Pancreas (tissue), 10 donors: Measurements from ENCODE around the gene LSM11. TPM values are rescaled to one million over a fixed set of nuclear protein-coding genes. Genes with fewer than 3 reads are reported as not detected.

Experiments
- ATAC-seq, 4 donors: fragments of 200-7000 bp; cut with Tn5 transposase; one replicate each; pipeline versions ENCODE4 v1.8.0 to v1.9.1; 2020; ENCODE audit warnings: mild to moderate bottlenecking in 4 of 4, moderate library complexity in 4 of 4
- DNase-seq, 6 donors: peaks; one replicate each; pipeline ENCODE4 v3.0.0-alpha.2; 2020
- FAIRE-seq: peaks from 2 replicates; lab custom pipeline; 2012; peaks lifted over from hg19 to GRCh38; lab: Jason Lieb, UNC
- H3K27ac ChIP-seq, 4 donors: fragments of 200-600 bp; sonication (generic); 1 replicate in 3 of 4; 2 replicates in 1 of 4; pipeline versions ENCODE4 v1.5.0 to v1.8.0; 2020
- H3K27me3 ChIP-seq, 4 donors: fragments of 200-600 bp; one replicate each; pipeline ENCODE4 v1.8.0; 2021
- H3K36me3 ChIP-seq, 3 donors: fragments of 200-600 bp; sonication (generic) in 1 of 3; one replicate each; pipeline versions ENCODE4 v1.5.0 to v1.8.0; 2020 to 2021
- H3K4me1 ChIP-seq, 3 donors: fragments of 200-600 bp; one replicate each; pipeline ENCODE4 v1.8.0; 2021
- H3K4me3 ChIP-seq, 4 donors: fragments of 200-600 bp; sonication (generic) in 2 of 4; one replicate each; pipeline versions ENCODE4 v1.5.0 to v1.8.0; 2020 to 2021
- H3K9me3 ChIP-seq, 4 donors: fragments of 200-600 bp; one replicate each; pipeline ENCODE4 v1.8.0; 2021
- WGBS, 2 donors: extraction: QIAGEN DNeasy Blood & Tissue Kit; methylation state at CpG; one replicate each; pipeline ENCODE4 v1.1.7; 2013; 5-methylcytosine and 5-hydroxymethylcytosine counted together
- intact Hi-C, 3 donors: fragments of 100-400 bp; cut with DNase I; formaldehyde crosslinking; loops; one replicate each; pipeline versions ENCODE4 v1.11.1 to v1.14.2; 2022
- polyA plus RNA-seq, 2 donors: library from polyadenylated mRNA; stranded (reverse); fragments of 200-250 nt; gene quantifications; one replicate each; pipeline ENCODE4 v1.2.3, GENCODE V29; 2013
- total RNA-seq, 6 donors: library from RNA; stranded (reverse); fragmentation: NEBNext Ultra II Directional in 4 of 6; extraction: Animal tissue kit (Norgen Biotek cat#: 25700) in 4 of 6; gene quantifications; one replicate each; pipeline versions ENCODE4 v1.2.1 to v1.2.4, GENCODE V29; 2021 to 2023
- TF ChIP-seq, protein P1 (sequence below), 4 donors: fragments of 200-600 bp; sonication (generic) in 3 of 4; IDR thresholded peaks; one replicate each; pipeline versions ENCODE4 v1.5.0 to v1.8.0; 2021; ENCODE audit warnings: antibody characterized with exemption in 4 of 4
- donor health status: healthy with polysubstance abuse.
- donor health status: DM: no; HTN: no; CAD: no; lungs with moderate emphysema.
- donor health status: DM: no; HTN: no; CAD: no.
- donor health status: control.
- donor health status: control.
- donor health status: Bipolar disorder and iron deficiency.
- donor health status: DM: yes; HTN: yes; CAD: no.
- donor health status: DM: no; HTN: no; CAD: no.
- donor health status: DM: no; HTN: no; CAD: no.
- donor health status: DM: yes; HTN: yes; CAD: no.

The LSM11 gene
- total and polyA plus RNA-seq, 8 donors = 0.57 to 2.7 (median 1.6) TPM

DNA sequence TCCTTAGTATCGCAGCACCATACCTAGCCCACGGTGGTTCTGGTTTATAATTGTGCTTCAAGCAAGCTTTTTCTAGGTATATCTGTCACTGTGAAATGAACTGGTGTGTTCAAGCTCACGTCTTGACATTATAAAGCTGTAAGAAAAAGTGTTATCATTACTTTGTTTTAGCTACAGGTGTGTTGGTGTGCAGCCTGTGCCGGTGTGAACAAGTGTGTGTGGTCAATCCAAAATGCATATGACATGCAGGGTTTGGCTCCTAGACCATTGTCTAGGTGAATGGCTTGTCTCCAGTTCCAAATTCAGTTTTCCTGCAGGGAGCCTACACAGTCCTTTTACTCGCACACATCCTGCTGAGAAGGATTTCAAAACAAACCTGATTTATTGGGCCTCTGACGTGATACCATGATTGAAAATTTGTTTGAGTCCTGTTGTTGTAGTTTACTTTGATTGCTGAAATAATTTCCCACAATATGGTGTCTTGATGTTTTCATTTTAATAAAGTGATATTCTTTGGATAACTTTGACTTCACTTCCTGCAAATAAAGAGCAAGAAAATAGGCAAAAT lies 3.7 kb downstream of the LSM11 start:
- intact Hi-C loops = no loop called here
- peaks cover 0 to 7% (median 3%) of the 10 kb centered on the region in 3 donors for H3K4me1 ChIP-seq
- FAIRE-seq = no peak
- H3K27ac ChIP-seq = no peak overlapping the region
- DNase-seq = no peak
- H3K9me3 ChIP-seq = no peaks in the 10 kb centered on the region
- no peak overlapping the region for H3K4me3 ChIP-seq
- TF ChIP-seq, protein P1, sequence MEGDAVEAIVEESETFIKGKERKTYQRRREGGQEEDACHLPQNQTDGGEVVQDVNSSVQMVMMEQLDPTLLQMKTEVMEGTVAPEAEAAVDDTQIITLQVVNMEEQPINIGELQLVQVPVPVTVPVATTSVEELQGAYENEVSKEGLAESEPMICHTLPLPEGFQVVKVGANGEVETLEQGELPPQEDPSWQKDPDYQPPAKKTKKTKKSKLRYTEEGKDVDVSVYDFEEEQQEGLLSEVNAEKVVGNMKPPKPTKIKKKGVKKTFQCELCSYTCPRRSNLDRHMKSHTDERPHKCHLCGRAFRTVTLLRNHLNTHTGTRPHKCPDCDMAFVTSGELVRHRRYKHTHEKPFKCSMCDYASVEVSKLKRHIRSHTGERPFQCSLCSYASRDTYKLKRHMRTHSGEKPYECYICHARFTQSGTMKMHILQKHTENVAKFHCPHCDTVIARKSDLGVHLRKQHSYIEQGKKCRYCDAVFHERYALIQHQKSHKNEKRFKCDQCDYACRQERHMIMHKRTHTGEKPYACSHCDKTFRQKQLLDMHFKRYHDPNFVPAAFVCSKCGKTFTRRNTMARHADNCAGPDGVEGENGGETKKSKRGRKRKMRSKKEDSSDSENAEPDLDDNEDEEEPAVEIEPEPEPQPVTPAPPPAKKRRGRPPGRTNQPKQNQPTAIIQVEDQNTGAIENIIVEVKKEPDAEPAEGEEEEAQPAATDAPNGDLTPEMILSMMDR (IDR thresholded peaks at IDR 0.05) = no peak
- no peaks in the 10 kb centered on the region for H3K27me3 ChIP-seq
- ATAC-seq = no peak
- WGBS, 2 donors = 84 to 88% methylated on average over 6 of the region's 6 CpGs
- H3K36me3 ChIP-seq = no peaks in the 10 kb centered on the region

DNA sequence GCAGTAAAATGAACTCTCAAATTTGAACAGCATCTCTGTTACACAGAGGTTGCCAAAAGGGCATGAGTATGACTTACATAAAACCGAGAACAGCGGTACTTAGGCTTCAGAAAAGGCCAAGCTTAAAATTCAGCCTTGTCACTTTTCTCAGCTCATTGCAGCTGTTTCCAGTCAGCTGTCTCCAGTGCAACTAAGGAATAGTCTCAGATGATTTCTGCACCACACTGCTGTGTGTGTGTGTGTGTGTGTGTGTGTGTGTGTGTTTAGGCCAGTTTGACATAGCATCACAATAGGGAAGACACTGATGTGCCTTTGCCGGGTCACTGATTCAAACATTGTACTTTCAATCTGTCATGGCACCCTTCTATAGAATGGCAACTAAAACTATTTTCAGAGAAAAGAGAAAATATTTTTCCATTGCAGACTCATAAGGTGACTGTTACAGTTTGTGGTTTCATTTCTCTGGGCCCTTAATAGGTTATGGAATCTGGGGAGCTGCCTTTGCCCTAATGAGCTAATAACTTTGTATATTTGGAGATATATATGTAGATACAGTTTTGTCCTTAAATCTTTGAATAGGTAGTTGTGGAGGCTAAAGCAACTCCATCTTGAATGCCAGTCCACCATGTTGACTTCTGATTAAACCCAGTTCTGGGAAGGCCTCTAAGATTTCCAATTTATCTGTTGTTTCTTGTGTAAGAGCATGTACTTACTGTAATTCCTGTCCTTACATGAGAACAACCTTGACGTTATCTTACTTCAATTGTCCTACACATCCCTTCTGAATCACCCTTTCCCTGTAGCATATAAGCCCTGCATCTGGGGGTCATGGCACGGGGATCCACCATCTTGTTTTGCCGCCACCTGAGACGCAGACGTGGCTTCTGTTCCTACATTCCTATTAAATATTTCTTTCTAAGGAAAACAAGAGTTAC lies 4.5 kb downstream of the LSM11 start:
- TF ChIP-seq, protein P1 (IDR thresholded peaks at IDR 0.05) = no peak
- Histone ChIP-seq H3K27ac (no peak overlapping the region), H3K27me3 (no peaks in the 10 kb centered on the region), H3K36me3 (peaks cover 0 to 3% (median 0%) of the 10 kb centered on the region in 3 donors), H3K4me1 (peaks cover 0 to 5% (median 3%) of the 10 kb centered on the region in 3 donors), H3K9me3 (no peaks in the 10 kb centered on the region), H3K4me3 (no peak overlapping the region)
- WGBS, 2 donors = 92 to 94% methylated on average over 8 of the region's 8 CpGs
- FAIRE-seq = no peak
- no peak for DNase-seq
- no peak for ATAC-seq
- intact Hi-C loops = no loop called here

DNA sequence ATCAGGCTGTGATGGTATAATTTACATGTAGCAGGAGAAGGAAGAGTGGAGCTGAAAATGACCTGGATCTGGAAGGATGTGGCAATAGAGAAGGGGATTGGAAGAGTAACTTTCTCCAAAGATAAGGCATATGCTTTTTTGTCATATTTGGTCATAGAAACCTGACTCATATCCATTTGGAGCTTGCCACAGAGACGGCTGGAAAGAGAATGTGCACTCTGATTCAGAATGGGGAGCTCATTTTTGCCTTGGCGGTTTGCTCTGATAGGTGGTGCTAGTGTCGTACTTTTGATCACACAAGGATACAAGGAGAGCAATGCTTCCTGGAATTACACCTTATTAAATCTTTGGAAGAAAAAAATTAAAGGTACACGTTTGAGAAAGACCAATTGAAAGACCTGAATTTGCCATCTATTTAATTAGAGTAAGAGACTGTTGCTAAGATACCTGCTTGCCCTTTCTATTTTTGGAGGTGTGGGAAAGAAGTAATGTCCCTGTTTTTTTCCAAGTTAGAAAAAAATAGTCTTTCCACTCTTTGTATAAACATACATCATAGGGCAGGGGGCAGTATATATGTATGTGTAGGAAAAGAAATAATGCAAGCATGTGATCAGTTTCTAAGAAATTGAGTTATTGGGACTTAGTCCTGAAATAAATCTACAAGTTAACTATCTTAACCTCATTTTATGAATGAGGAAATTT lies 5.4 kb downstream of the LSM11 start:
- TF ChIP-seq, protein P1 (IDR thresholded peaks at IDR 0.05) = no peak
- no peak for FAIRE-seq
- Histone ChIP-seq H3K36me3 (peaks cover 0 to 12% (median 0%) of the 10 kb centered on the region in 3 donors), H3K9me3 (no peaks in the 10 kb centered on the region), H3K4me3 (no peak overlapping the region), H3K27me3 (no peaks in the 10 kb centered on the region), H3K27ac (no peak overlapping the region), H3K4me1 (peaks cover 0 to 3% (median 3%) of the 10 kb centered on the region in 3 donors)
- DNase-seq = no peak
- intact Hi-C loops = no loop called here
- no peak for ATAC-seq
- 64 to 70% methylated on average over 4 of the region's 4 CpGs for WGBS, 2 donors

DNA sequence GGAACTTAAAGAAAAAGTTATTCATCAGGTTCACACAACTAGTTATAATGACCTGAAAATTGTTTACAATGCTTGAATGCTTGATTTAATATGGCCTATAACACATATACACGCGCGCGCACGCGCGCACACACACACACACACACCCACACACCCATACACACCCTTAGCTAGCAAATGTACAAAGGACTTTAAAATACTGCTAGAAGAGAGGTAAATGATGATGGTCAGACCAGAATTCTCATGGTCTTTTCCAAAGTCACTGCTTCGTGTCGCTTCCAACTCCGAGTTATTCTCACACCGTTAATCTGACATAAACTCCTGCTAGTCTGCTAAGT lies 5.9 kb downstream of the LSM11 start:
- Histone ChIP-seq H3K4me3 (no peak overlapping the region), H3K9me3 (no peaks in the 10 kb centered on the region), H3K27ac (no peak overlapping the region), H3K27me3 (no peaks in the 10 kb centered on the region), H3K4me1 (peaks cover 0 to 3% (median 3%) of the 10 kb centered on the region in 3 donors), H3K36me3 (peaks cover 0 to 13% (median 0%) of the 10 kb centered on the region in 3 donors)
- intact Hi-C loops = no loop called here
- WGBS, 2 donors = 84 to 86% methylated on average over 11 of the region's 11 CpGs
- ATAC-seq (no peak), DNase-seq (no peak), FAIRE-seq (no peak)
- TF ChIP-seq, protein P1 (IDR thresholded peaks at IDR 0.05) = no peak
